Adrenal gland (tissue), 5 donors: ENCODE measurements around the gene F7.

Experiments used
- POLR2A ChIP-seq, 2 donors: fragments of 450-650 bp; IDR thresholded peaks; one replicate each; pipeline ENCODE4 v1.6.1; 2017; ENCODE audit warnings: antibody characterized with exemption in 2 of 2, mild to moderate bottlenecking in 2 of 2, moderate library complexity in 1 of 2
- TF ChIP-seq, protein P1 (sequence below), 6 experiments: fragments of 450-650 bp in 4 of 6; fragments of 200-600 bp in 2 of 6; sonication (generic) in 1 of 6; IDR thresholded peaks; 1 replicate in 5 of 6; 2 replicates in 1 of 6; pipeline versions ENCODE4 v1.5.1 to v1.8.0; 2016 to 2021; ENCODE audit warnings: antibody characterized with exemption in 6 of 6, mild to moderate bottlenecking in 2 of 6, moderate library complexity in 1 of 6
- donor health status: DM: no; HTN: no; CAD: no.

GRCh38 chr13:113167575-113167974, 62.0 kb downstream of the F7 start:
- TF ChIP-seq, protein P1, sequence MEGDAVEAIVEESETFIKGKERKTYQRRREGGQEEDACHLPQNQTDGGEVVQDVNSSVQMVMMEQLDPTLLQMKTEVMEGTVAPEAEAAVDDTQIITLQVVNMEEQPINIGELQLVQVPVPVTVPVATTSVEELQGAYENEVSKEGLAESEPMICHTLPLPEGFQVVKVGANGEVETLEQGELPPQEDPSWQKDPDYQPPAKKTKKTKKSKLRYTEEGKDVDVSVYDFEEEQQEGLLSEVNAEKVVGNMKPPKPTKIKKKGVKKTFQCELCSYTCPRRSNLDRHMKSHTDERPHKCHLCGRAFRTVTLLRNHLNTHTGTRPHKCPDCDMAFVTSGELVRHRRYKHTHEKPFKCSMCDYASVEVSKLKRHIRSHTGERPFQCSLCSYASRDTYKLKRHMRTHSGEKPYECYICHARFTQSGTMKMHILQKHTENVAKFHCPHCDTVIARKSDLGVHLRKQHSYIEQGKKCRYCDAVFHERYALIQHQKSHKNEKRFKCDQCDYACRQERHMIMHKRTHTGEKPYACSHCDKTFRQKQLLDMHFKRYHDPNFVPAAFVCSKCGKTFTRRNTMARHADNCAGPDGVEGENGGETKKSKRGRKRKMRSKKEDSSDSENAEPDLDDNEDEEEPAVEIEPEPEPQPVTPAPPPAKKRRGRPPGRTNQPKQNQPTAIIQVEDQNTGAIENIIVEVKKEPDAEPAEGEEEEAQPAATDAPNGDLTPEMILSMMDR (IDR thresholded peaks at IDR 0.05): no peak
- TF ChIP-seq POLR2A (IDR thresholded peaks at IDR 0.05): no peak
